Loucy (cell line): ENCODE data around the gene FLOT1.
"Not testable (repeated sequence)": the region's sequence is repeated elsewhere in the genome, so short reads cannot be mapped to it uniquely, and the experiment has no call there.

Source experiments
- H2AFZ ChIP-seq: fragments of 200-600 bp; sonication (generic); 2 replicates; pipeline ENCODE4 v1.6.0; 2016; ENCODE audit warnings: antibody characterized with exemption, mild to moderate bottlenecking, low read length, moderate library complexity
- H3F3A ChIP-seq: fragments of 200-600 bp; 2 replicates; pipeline ENCODE4 v1.6.0; 2016; ENCODE audit warnings: antibody characterized with exemption, low read depth, mild to moderate bottlenecking
- H3K27me3 ChIP-seq: fragments of 200-600 bp; sonication (generic); 2 replicates; pipeline ENCODE4 v1.6.1; 2014; ENCODE audit warnings: low read length, mild to moderate bottlenecking; ENCODE audit not compliant: insufficient read depth, poor library complexity, severe bottlenecking
- H3K36me3 ChIP-seq: fragments of 200-600 bp; sonication (generic); 2 replicates; pipeline ENCODE4 v1.6.1; 2016; ENCODE audit warnings: low read length; ENCODE audit not compliant: insufficient read depth
- H3K4me1 ChIP-seq: fragments of 200-600 bp; sonication (generic); 2 replicates; pipeline ENCODE4 v1.5.1; 2014; ENCODE audit warnings: low read length, mild to moderate bottlenecking; ENCODE audit not compliant: insufficient read depth, poor library complexity, severe bottlenecking
- H3K4me2 ChIP-seq: fragments of 200-600 bp; sonication (generic); 2 replicates; pipeline ENCODE4 v1.6.0; 2014; ENCODE audit warnings: antibody characterized with exemption, low read length, low read depth, mild to moderate bottlenecking; ENCODE audit not compliant: poor library complexity, severe bottlenecking
- H3K4me3 ChIP-seq: fragments of 200-600 bp; sonication (generic); 2 replicates; pipeline ENCODE4 v1.5.1; 2014; ENCODE audit warnings: low read length, mild to moderate bottlenecking, mixed read lengths; ENCODE audit not compliant: poor library complexity, severe bottlenecking
- H3K79me2 ChIP-seq: fragments of 200-600 bp; sonication (generic); 2 replicates; pipeline ENCODE4 v1.6.1; 2014; ENCODE audit warnings: low read length; ENCODE audit not compliant: insufficient read depth
- H3K9ac ChIP-seq: fragments of 200-600 bp; sonication (generic); 2 replicates; pipeline ENCODE4 v1.6.0; 2014; ENCODE audit warnings: mild to moderate bottlenecking, low read depth, low read length, moderate library complexity; ENCODE audit not compliant: poor library complexity, severe bottlenecking
- H3K9me2 ChIP-seq: fragments of 200-600 bp; sonication (generic); replicated peaks from 2 replicates; pipeline ENCODE4 v1.6.1; 2016; ENCODE audit warnings: low read depth, low read length, mixed read lengths
- H3K9me3 ChIP-seq: fragments of 200-600 bp; sonication (generic); 2 replicates; pipeline ENCODE4 v1.6.1; 2014; ENCODE audit warnings: mild to moderate bottlenecking, antibody characterized with exemption, low read length, low read depth; ENCODE audit not compliant: insufficient read depth
- H4K20me1 ChIP-seq: fragments of 200-600 bp; sonication (generic); 2 replicates; pipeline ENCODE4 v1.6.0; 2014; ENCODE audit warnings: antibody characterized with exemption, low read length, mild to moderate bottlenecking; ENCODE audit not compliant: insufficient read depth, poor library complexity, severe bottlenecking
- CTCF ChIP-seq: fragments of 200-600 bp; sonication (generic); conservative IDR thresholded peaks from 2 replicates; pipeline ENCODE4 v1.5.1; 2014; ENCODE audit warnings: mild to moderate bottlenecking, antibody characterized with exemption, low read length
- EZH2phosphoT487 ChIP-seq: fragments of 200-600 bp; IDR thresholded peaks from 2 replicates; pipeline ENCODE4 v1.6.1; 2018; ENCODE audit warnings: antibody characterized with exemption, mild to moderate bottlenecking, moderate library complexity, borderline replicate concordance

FLOT1 gene

DNA sequence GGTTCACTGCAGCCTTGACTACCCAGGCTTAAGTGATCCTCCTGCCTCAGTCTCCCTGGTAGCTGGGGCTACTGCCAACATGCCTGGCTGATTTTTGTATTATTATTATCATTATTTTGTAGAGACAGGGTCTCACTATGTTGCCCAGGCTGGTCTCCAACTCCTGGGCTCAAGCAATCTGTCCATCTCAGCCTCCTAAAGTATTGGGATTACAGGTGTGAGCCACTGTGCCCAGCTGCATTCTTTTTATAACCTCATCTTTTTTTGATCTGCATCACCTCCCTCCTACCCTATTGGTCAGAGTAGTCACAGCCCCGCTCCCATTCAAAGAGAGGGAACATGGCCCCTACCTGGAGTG is 25.4 kb upstream of the FLOT1 start:
- H4K20me1 ChIP-seq = no peaks in the 10 kb centered on the region
- H3K36me3 ChIP-seq = no peaks in the 10 kb centered on the region
- H3K79me2 ChIP-seq = no peaks in the 10 kb centered on the region
- no peaks in the 10 kb centered on the region for H3K27me3 ChIP-seq
- H2AFZ ChIP-seq = no peak overlapping the region
- H3K9ac ChIP-seq = no peak overlapping the region
- H3K9me2 ChIP-seq = no peaks in the 10 kb centered on the region
- H3F3A ChIP-seq = no peaks in the 10 kb centered on the region
- H3K4me2 ChIP-seq = no peak overlapping the region
- H3K9me3 ChIP-seq = no peaks in the 10 kb centered on the region
- H3K4me3 ChIP-seq = no peak overlapping the region
- peaks cover 31% of the 10 kb centered on the region for H3K4me1 ChIP-seq
- TF ChIP-seq EZH2phosphoT487 (no peak), CTCF (no peak)

GRCh38 chr6:30767158-30767943 is 24.9 kb upstream of the FLOT1 start:
- Histone ChIP-seq H3K4me3 (no peak overlapping the region), H3K4me2 (no peak overlapping the region), H4K20me1 (no peaks in the 10 kb centered on the region), H3K4me1 (peaks cover 31% of the 10 kb centered on the region), H3K79me2 (no peaks in the 10 kb centered on the region), H2AFZ (no peak overlapping the region), H3K9me3 (no peaks in the 10 kb centered on the region), H3K9me2 (no peaks in the 10 kb centered on the region), H3K36me3 (no peaks in the 10 kb centered on the region), H3F3A (no peaks in the 10 kb centered on the region), H3K9ac (no peak overlapping the region), H3K27me3 (no peaks in the 10 kb centered on the region)
- TF ChIP-seq EZH2phosphoT487 = no peak
- TF ChIP-seq CTCF = no peak

- no peaks in the 10 kb centered on the region for H3K36me3 ChIP-seq
- no peaks in the 10 kb centered on the region for H3K27me3 ChIP-seq
- H3F3A ChIP-seq = no peaks in the 10 kb centered on the region
- H3K9me2 ChIP-seq = no peaks in the 10 kb centered on the region
- H3K9me3 ChIP-seq = no peaks in the 10 kb centered on the region
- no peak overlapping the region for H3K4me3 ChIP-seq
- H3K79me2 ChIP-seq = no peaks in the 10 kb centered on the region
- H3K4me2 ChIP-seq = no peak overlapping the region
- H3K4me1 ChIP-seq = peaks cover 31% of the 10 kb centered on the region
- H2AFZ ChIP-seq = no peak overlapping the region
- no peaks in the 10 kb centered on the region for H4K20me1 ChIP-seq
- H3K9ac ChIP-seq = no peak overlapping the region
- no peak for TF ChIP-seq CTCF
- no peak for TF ChIP-seq EZH2phosphoT487
Observed at GRCh38 chr6:30766461-30767157, 24.1 kb upstream of the FLOT1 start.

DNA sequence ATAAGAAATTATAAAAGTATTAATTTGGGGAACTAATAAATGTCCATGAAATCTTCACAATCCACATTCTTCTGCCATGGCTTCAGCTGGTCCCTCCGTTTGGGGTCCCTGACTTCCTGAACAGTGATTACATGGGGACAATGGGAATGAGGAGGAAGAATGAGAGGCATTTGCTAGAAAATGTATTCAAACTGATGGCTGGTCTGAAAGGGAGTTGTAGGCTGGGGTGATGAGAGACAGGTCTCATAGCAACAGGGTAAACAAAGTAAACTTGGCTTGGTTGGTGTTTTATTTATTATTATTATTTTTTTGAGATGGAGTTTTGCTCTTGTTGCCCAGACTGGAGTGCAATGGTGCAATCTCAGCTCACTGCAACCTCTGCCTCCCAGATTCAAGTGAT is 23.0 kb upstream of the FLOT1 start:
- not testable (repeated sequence) for H3K9ac ChIP-seq, H3K4me2 ChIP-seq, H3K9me2 ChIP-seq, H2AFZ ChIP-seq, H3K27me3 ChIP-seq, H3K4me3 ChIP-seq, H3F3A ChIP-seq, H3K79me2 ChIP-seq, H3K36me3 ChIP-seq, H4K20me1 ChIP-seq, H3K9me3 ChIP-seq
- H3K4me1 ChIP-seq = peaks cover 31% of the 10 kb centered on the region

DNA sequence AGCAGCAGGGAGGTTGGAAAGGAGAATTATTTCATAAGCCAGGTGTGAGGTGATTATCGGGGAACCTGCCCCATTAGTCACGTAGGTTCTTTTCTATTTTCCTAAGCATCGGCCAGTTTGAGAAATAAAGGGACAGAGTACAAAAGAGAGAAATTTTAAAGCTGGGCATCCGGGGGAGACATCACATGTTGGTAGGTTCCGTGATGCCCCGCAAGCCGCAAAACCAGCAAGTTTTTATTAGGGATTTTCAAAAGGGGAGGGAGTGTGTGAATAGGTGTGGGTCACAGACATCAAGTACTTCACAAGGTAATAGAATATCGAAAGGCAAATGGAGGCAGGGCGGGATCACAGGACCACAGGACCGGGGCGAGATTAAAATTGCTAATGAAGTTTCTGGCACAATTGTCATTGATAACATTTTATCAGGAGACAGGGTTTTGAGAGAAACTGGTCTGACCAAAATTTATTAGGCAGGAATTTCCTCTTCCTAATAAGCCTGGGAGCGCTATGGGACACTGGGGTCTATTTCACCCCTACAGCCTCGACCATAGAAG is 22.1 kb upstream of the FLOT1 start:
- not testable (repeated sequence) for H3K79me2 ChIP-seq, H3K4me3 ChIP-seq, H3K9me2 ChIP-seq, H3K36me3 ChIP-seq, H3K27me3 ChIP-seq, H4K20me1 ChIP-seq, H3F3A ChIP-seq, H3K9ac ChIP-seq, H3K4me2 ChIP-seq, H3K9me3 ChIP-seq
- H3K4me1 ChIP-seq = peaks cover 25% of the 10 kb centered on the region
- peak overlapping the region; percentile 76; the same call in 1 of the 2 replicates for H2AFZ ChIP-seq
